HL-60 (cell line): Measurements from ENCODE around the gene WDR27.

ENCODE experiments used
- CTCF ChIP-seq: IDR thresholded peaks from one replicate; pipeline ENCODE4 v1.5.1; 2011; ENCODE audit warnings: low read length, control low read depth, inconsistent platforms; ENCODE audit not compliant: insufficient read depth
- POLR2AphosphoS5 ChIP-seq: IDR thresholded peaks from 2 replicates; pipeline ENCODE4 v1.6.1; 2012; ENCODE audit warnings: low read depth

GRCh38 chr6:169567819-169568218 is 134.0 kb downstream of the WDR27 start:
- TF ChIP-seq CTCF = no peak
- no peak for TF ChIP-seq POLR2AphosphoS5
